ENCODE measurements around the gene SPTBN2.

Gene SPTBN2

DNA sequence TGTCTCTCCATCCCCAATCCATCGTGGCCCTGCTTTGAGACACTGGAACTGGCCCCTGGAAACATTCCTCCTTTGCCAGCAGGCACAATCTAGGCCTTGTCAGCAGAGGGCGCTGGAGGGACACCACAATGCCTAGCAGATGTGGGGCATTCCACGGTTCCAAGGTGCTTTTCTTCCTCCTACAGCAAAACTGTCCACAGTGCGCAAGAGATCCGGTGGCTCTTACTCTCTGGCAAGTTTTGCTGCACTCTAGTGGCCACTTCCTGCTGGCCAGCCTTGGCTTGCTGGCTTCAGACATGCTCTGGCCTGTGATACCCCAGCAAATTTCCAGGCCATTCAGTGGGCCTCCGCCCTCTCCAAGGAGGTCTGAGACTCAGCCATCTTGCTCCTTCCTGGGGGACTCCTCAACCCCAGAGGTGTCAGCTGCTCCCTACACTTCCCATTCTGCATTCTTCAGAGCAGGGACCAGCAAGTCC lies 34.2 kb downstream of the SPTBN2 start:
- Histone ChIP-seq H3K9ac (ENCODE audit: low read length) (no peak overlapping the region), H3K4me3 (ENCODE audit: insufficient read depth, low read length, poor library complexity, severe bottlenecking) (no peak overlapping the region), H3K9me3 (ENCODE audit: insufficient read depth, low read length) (no peaks in the 10 kb centered on the region), H3K79me2 (ENCODE audit: insufficient read depth, low read length) (no peaks in the 10 kb centered on the region), H3K36me3 (ENCODE audit: low read length) (no peaks in the 10 kb centered on the region), H3K9me2 (replicated peaks; ENCODE audit: insufficient read depth, low read length) (no peaks in the 10 kb centered on the region), H3K27me3 (ENCODE audit: low read length) (no peaks in the 10 kb centered on the region), H4K20me1 (ENCODE audit: low read depth, low read length) (no peaks in the 10 kb centered on the region), H3F3A (ENCODE audit: insufficient read depth) (no peaks in the 10 kb centered on the region), H3K4me2 (ENCODE audit: low read depth, low read length, poor library complexity, severe bottlenecking) (no peak overlapping the region), H2AFZ (ENCODE audit: low read depth, low read length, severe bottlenecking) (peak overlapping the region; percentile 56), H3K27ac (ENCODE audit: low read depth, low read length) (no peak overlapping the region)
- TF ChIP-seq EZH2phosphoT487 (conservative IDR thresholded peaks at IDR 0.05; ENCODE audit: low read length): no peak
- TF ChIP-seq, protein P1, sequence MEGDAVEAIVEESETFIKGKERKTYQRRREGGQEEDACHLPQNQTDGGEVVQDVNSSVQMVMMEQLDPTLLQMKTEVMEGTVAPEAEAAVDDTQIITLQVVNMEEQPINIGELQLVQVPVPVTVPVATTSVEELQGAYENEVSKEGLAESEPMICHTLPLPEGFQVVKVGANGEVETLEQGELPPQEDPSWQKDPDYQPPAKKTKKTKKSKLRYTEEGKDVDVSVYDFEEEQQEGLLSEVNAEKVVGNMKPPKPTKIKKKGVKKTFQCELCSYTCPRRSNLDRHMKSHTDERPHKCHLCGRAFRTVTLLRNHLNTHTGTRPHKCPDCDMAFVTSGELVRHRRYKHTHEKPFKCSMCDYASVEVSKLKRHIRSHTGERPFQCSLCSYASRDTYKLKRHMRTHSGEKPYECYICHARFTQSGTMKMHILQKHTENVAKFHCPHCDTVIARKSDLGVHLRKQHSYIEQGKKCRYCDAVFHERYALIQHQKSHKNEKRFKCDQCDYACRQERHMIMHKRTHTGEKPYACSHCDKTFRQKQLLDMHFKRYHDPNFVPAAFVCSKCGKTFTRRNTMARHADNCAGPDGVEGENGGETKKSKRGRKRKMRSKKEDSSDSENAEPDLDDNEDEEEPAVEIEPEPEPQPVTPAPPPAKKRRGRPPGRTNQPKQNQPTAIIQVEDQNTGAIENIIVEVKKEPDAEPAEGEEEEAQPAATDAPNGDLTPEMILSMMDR (IDR thresholded peaks at IDR 0.05; ENCODE audit: insufficient read depth, low read length, poor library complexity, severe bottlenecking): peak; percentile 90

DNA sequence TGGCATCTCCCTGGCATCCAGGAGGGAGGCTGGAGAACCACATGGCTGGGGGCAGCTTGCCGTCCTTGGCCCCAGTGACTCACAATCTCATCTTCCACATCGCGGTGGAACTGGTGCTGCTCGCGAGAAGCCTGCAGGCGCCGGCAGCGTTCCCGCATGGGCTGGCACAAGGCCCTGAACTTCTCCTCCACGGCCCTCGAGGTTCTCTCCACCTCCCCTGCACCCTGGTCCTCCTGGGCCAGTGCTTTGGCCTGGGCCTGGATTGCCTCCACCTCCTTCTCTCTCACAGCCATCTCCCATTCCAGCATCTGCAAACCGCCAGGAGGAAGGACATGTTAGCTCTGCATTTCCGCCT lies 35.0 kb downstream of the SPTBN2 start:
- no peak for TF ChIP-seq EZH2phosphoT487 (conservative IDR thresholded peaks at IDR 0.05; ENCODE audit: low read length)
- TF ChIP-seq, protein P1 (IDR thresholded peaks at IDR 0.05; ENCODE audit: insufficient read depth, low read length, poor library complexity, severe bottlenecking): no peak
- no peak overlapping the region for H3K4me2 ChIP-seq (ENCODE audit: low read depth, low read length, poor library complexity, severe bottlenecking)
- no peaks in the 10 kb centered on the region for H3K27me3 ChIP-seq (ENCODE audit: low read length)
- no peak overlapping the region for H3K4me3 ChIP-seq (ENCODE audit: insufficient read depth, low read length, poor library complexity, severe bottlenecking)
- H3K9me2 ChIP-seq (replicated peaks; ENCODE audit: insufficient read depth, low read length): no peaks in the 10 kb centered on the region
- no peak overlapping the region for H2AFZ ChIP-seq (ENCODE audit: low read depth, low read length, severe bottlenecking)
- no peak overlapping the region for H3K27ac ChIP-seq (ENCODE audit: low read depth, low read length)
- no peak overlapping the region for H3K9ac ChIP-seq (ENCODE audit: low read length)
- H3K9me3 ChIP-seq (ENCODE audit: insufficient read depth, low read length): no peaks in the 10 kb centered on the region
- no peaks in the 10 kb centered on the region for H3F3A ChIP-seq (ENCODE audit: insufficient read depth)
- H3K79me2 ChIP-seq (ENCODE audit: insufficient read depth, low read length): no peaks in the 10 kb centered on the region
- H3K36me3 ChIP-seq (ENCODE audit: low read length): no peaks in the 10 kb centered on the region
- H4K20me1 ChIP-seq (ENCODE audit: low read depth, low read length): no peaks in the 10 kb centered on the region

DNA sequence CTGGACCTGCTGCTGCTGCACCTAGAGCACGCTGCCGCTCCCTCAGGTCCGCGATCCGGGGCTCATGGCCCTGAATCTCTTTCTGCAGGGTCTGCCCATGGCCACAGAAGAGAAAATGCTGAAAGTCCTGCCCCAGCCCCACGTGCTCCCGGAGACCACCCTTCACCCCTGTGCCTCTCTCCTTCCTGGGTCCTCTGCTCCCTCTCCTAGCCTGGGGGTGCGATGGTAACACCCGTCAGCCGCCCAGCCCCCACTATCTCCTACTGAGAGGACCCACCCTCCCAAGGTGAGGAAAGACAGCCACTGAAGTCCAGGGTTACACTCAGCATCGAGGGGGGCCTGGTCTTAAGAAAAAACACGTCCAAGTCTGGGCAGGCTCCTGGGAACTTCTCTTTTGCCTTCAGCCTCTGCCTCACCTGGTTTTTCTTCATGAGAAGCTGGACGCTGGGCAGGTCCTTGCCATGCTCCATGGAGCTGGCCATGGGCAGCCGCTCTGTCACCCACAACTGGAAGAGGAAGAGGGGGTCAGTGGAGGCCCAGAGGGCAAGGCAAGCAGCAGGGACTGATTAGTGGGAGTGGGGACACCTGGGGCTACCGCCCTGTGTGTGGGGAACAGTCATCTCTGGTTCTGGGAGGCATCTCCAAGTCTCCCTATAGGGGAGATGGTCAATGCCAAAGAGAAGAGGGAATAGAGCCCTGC lies 35.5 kb downstream of the SPTBN2 start:
- H3K36me3 ChIP-seq (ENCODE audit: low read length): no peaks in the 10 kb centered on the region
- H3K79me2 ChIP-seq (ENCODE audit: insufficient read depth, low read length): no peaks in the 10 kb centered on the region
- H3K9me2 ChIP-seq (replicated peaks; ENCODE audit: insufficient read depth, low read length): no peaks in the 10 kb centered on the region
- H3F3A ChIP-seq (ENCODE audit: insufficient read depth): no peaks in the 10 kb centered on the region
- TF ChIP-seq, protein P1 (IDR thresholded peaks at IDR 0.05; ENCODE audit: insufficient read depth, low read length, poor library complexity, severe bottlenecking): no peak
- TF ChIP-seq EZH2phosphoT487 (conservative IDR thresholded peaks at IDR 0.05; ENCODE audit: low read length): no peak
- H2AFZ ChIP-seq (ENCODE audit: low read depth, low read length, severe bottlenecking): no peak overlapping the region
- H3K4me2 ChIP-seq (ENCODE audit: low read depth, low read length, poor library complexity, severe bottlenecking): no peak overlapping the region
- no peak overlapping the region for H3K27ac ChIP-seq (ENCODE audit: low read depth, low read length)
- H3K4me3 ChIP-seq (ENCODE audit: insufficient read depth, low read length, poor library complexity, severe bottlenecking): no peak overlapping the region
- H3K27me3 ChIP-seq (ENCODE audit: low read length): no peaks in the 10 kb centered on the region
- no peaks in the 10 kb centered on the region for H4K20me1 ChIP-seq (ENCODE audit: low read depth, low read length)
- H3K9ac ChIP-seq (ENCODE audit: low read length): no peak overlapping the region
- H3K9me3 ChIP-seq (ENCODE audit: insufficient read depth, low read length): no peaks in the 10 kb centered on the region

Data from SU-DHL-6 (cell line).